HepG2 (cell line): ENCODE measurements around the gene PRSS21. TPM values are rescaled to one million over a fixed set of nuclear protein-coding genes. Genes with fewer than 3 reads are reported as not detected.

Source experiments
- ATAC-seq: fragments of 200-7000 bp; cut with Tn5 transposase; 3 replicates; pipeline ENCODE4 v1.9.1; 2020; ENCODE audit warnings: mild to moderate bottlenecking, moderate library complexity
- BruUV-seq: library from RNA; stranded (reverse); fragments of 400-500 nt; replicated peaks from 2 replicates; lab custom pipeline; 2021; lab: Mats Ljungman, UMichigan
- CTCF ChIA-PET: fragments of 300-600 bp; formaldehyde crosslinking; extraction: SDS; loops from one replicate; lab custom pipeline; 2021; ENCODE audit warnings: low total read pairs, inconsistent platforms, low intra/inter-chr PET ratio; lab: Yijun Ruan, JAX
- POLR2A ChIA-PET: fragments of 350-600 bp; sonication (Branson Sonifier 250); formaldehyde crosslinking; loops from one replicate; lab custom pipeline; 2020; ENCODE audit warnings: antibody characterized with exemption, inconsistent platforms; lab: Yijun Ruan, JAX
- DNase-seq: peaks from one replicate; pipeline ENCODE4 v3.0.0-alpha.2; 2015; ENCODE audit warnings: low spot score
- FAIRE-seq: peaks from 3 replicates; lab custom pipeline; 2011; peaks lifted over from hg19 to GRCh38; lab: Jason Lieb, UNC
- H2AFZ ChIP-seq: one replicate; pipeline ENCODE4 v1.6.1; 2011; ENCODE audit warnings: low read length, inconsistent platforms
- H3K27ac ChIP-seq: fragments of 300-600 bp; 3 replicates; pipeline ENCODE4 v1.8.0; 2011; ENCODE audit warnings: mixed run types, mild to moderate bottlenecking, mixed read lengths, low read length, inconsistent platforms; ENCODE audit not compliant: insufficient read depth; ENCODE audit errors: extremely low read length
- H3K27me3 ChIP-seq, 2 experiments: fragments of 200-600 bp in 1 of 2; 2 replicates in 1 of 2; 3 replicates in 1 of 2; pipeline versions ENCODE4 v1.6.0 to v1.8.0; 2011; ENCODE audit warnings: low read length in 2 of 2, mild to moderate bottlenecking in 2 of 2, moderate library complexity in 2 of 2, inconsistent platforms in 1 of 2; ENCODE audit not compliant: insufficient read depth in 2 of 2, control insufficient read depth in 1 of 2
- H3K36me3 ChIP-seq, 2 experiments: fragments of 200-600 bp in 1 of 2; replicated peaks in 1 of 2; 2 replicates in 1 of 2; 3 replicates in 1 of 2; pipeline versions ENCODE4 v1.5.1 to v1.8.0; 2011; ENCODE audit warnings: low read length in 2 of 2, inconsistent platforms in 1 of 2; ENCODE audit not compliant: insufficient read depth in 2 of 2, control insufficient read depth in 1 of 2
- H3K4me1 ChIP-seq: 2 replicates; pipeline ENCODE4 v1.5.1; 2012; ENCODE audit warnings: low read length, inconsistent platforms; ENCODE audit not compliant: insufficient read depth
- H3K4me2 ChIP-seq: 2 replicates; pipeline ENCODE4 v1.6.0; 2011; ENCODE audit warnings: low read depth, low read length, inconsistent platforms
- H3K4me3 ChIP-seq, 3 experiments: fragments of 200-600 bp in 1 of 3; sonication (generic), shearing (Covaris generic) in 1 of 3; replicated peaks in 1 of 3; 2 replicates each; pipeline ENCODE4 v1.5.1; 2011 to 2016; ENCODE audit warnings: low read length in 3 of 3, inconsistent platforms in 2 of 3, low read depth in 2 of 3, mild to moderate bottlenecking in 2 of 3, control low read depth in 1 of 3, mixed read lengths in 1 of 3; ENCODE audit not compliant: insufficient read depth in 1 of 3
- H3K79me2 ChIP-seq: one replicate; pipeline ENCODE4 v1.6.1; 2011; ENCODE audit warnings: low read length, inconsistent platforms; ENCODE audit not compliant: insufficient read depth
- H3K9ac ChIP-seq: 2 replicates; pipeline ENCODE4 v1.6.0; 2011; ENCODE audit warnings: mild to moderate bottlenecking, low read depth, low read length, inconsistent platforms; ENCODE audit not compliant: insufficient read depth
- H3K9me3 ChIP-seq: 2 replicates; pipeline ENCODE4 v1.5.1; 2012; ENCODE audit warnings: mild to moderate bottlenecking, low read length
- H4K20me1 ChIP-seq: 2 replicates; pipeline ENCODE4 v1.6.0; 2011; ENCODE audit warnings: inconsistent platforms, mild to moderate bottlenecking, low read length, moderate library complexity; ENCODE audit not compliant: insufficient read depth
- BRCA1 ChIP-seq: sonication (generic); formaldehyde crosslinking; IDR thresholded peaks from 2 replicates; pipeline ENCODE4 v1.4.0; 2020; ENCODE audit warnings: missing genetic modification reagents
- EZH2 ChIP-seq: conservative IDR thresholded peaks from 2 replicates; pipeline ENCODE4 v1.6.1; 2012; ENCODE audit warnings: mild to moderate bottlenecking, low read depth, low read length, moderate library complexity
- FOXA3 ChIP-seq: IDR thresholded peaks from 2 replicates; pipeline ENCODE4 v1.6.1; 2016; ENCODE audit warnings: missing genetic modification reagents, missing compliant biosample characterization
- GPN1 ChIP-seq: sonication (generic); formaldehyde crosslinking; IDR thresholded peaks from 2 replicates; pipeline ENCODE4 v1.5.1; 2020; ENCODE audit warnings: missing genetic modification reagents, borderline replicate concordance
- KLF16 ChIP-seq, 2 experiments: sonication (generic) in 1 of 2; formaldehyde crosslinking in 1 of 2; IDR thresholded peaks; 2 replicates each; pipeline versions ENCODE4 v1.6.1 to v1.8.0; 2016 to 2023; ENCODE audit warnings: missing genetic modification reagents in 2 of 2, missing compliant biosample characterization in 1 of 2
- MED1 ChIP-seq: sonication (generic); formaldehyde crosslinking; IDR thresholded peaks from 2 replicates; pipeline ENCODE4 v1.4.0; 2020; ENCODE audit warnings: missing genetic modification reagents
- NRL ChIP-seq: sonication (generic); formaldehyde crosslinking; IDR thresholded peaks from 2 replicates; pipeline ENCODE4 v1.5.0; 2020; ENCODE audit warnings: missing genetic modification reagents, mild to moderate bottlenecking, moderate library complexity, borderline replicate concordance
- SRY ChIP-seq: sonication (generic); formaldehyde crosslinking; IDR thresholded peaks from 2 replicates; pipeline ENCODE4 v1.8.0; 2022; ENCODE audit warnings: mild to moderate bottlenecking, missing genetic modification reagents
- U2AF1 ChIP-seq: fragments of 200-400 bp; formaldehyde crosslinking; optimal IDR thresholded peaks from 2 replicates; pipeline ENCODE3; 2017; ENCODE audit warnings: mild to moderate bottlenecking, low read depth, low read length
- ZNF34 ChIP-seq: sonication (generic); formaldehyde crosslinking; IDR thresholded peaks from 2 replicates; pipeline ENCODE4 v1.4.0; 2020; ENCODE audit warnings: mild to moderate bottlenecking, missing genetic modification reagents, borderline replicate concordance
- ZNF446 ChIP-seq: sonication (generic); formaldehyde crosslinking; IDR thresholded peaks from 2 replicates; pipeline ENCODE4 v1.5.0; 2020; ENCODE audit warnings: mild to moderate bottlenecking, missing genetic modification reagents
- ZNF576 ChIP-seq: sonication (generic); formaldehyde crosslinking; IDR thresholded peaks from 2 replicates; pipeline ENCODE4 v1.4.0; 2020; ENCODE audit warnings: mild to moderate bottlenecking, missing genetic modification reagents
- WGBS: methylation state at CpG from one replicate; pipeline ENCODE4 v1.1.6; 2017; ENCODE audit warnings: low lambda C conversion rate; 5-methylcytosine and 5-hydroxymethylcytosine counted together
- in situ Hi-C: cut with HindIII; loops from 2 replicates; pipeline ENCODE4 v1.10.0; 2017; ENCODE audit warnings: low pct_unique_long_range_greater_than_20kb; ENCODE audit not compliant: extremely low pct_ligation_motif_present
- intact Hi-C: fragments of 100-400 bp; cut with micrococcal nuclease; formaldehyde crosslinking; loops from one replicate; pipeline ENCODE4 v1.10.0; 2022; ENCODE audit not compliant: unreplicated experiment
- polyA plus RNA-seq, 8 experiments: library from polyadenylated mRNA; depleted of rRNA in 3 of 8; stranded (reverse) in 7 of 8; unstranded in 1 of 8; fragments of >200 nt; fragmentation: Illumina TruSeq in 4 of 8; extraction: Trizol in 4 of 8; gene quantifications; 2 replicates each; pipeline versions ENCODE4 v1.2.1 to v1.2.3, GENCODE V29; 2011 to 2016; ENCODE audit warnings: low read depth in 4 of 8, missing spikeins in 1 of 8, mixed read lengths in 1 of 8; ENCODE audit not compliant: insufficient read depth in 1 of 8
- total RNA-seq, 5 experiments: library from RNA; depleted of rRNA; stranded (reverse); fragments of >200 nt; fragmentation: Illumina TruSeq; extraction: Trizol; gene quantifications; 2 replicates each; pipeline ENCODE4 v1.2.3, GENCODE V29; 2016; ENCODE audit warnings: low read depth in 1 of 5
- TF ChIP-seq, protein P1 (sequence below): sonication (generic); formaldehyde crosslinking; IDR thresholded peaks from 2 replicates; pipeline ENCODE4 v1.9.0; 2021; ENCODE audit warnings: missing genetic modification reagents, mild to moderate bottlenecking, borderline replicate concordance
- TF ChIP-seq, protein P2 (sequence below): sonication (generic); formaldehyde crosslinking; IDR thresholded peaks from 2 replicates; pipeline ENCODE4 v1.4.0; 2020; ENCODE audit warnings: missing genetic modification reagents, borderline replicate concordance

PRSS21 gene
- total and polyA plus RNA-seq, 2 of the 13 experiments (the other 11 are each of a cell fraction or from before 2014, with no cell fraction given) = not detected

GRCh38 chr16:2787961-2788360 lies 29.1 kb upstream of the PRSS21 start:
- Histone ChIP-seq H3K9me3 (no peaks in the 10 kb centered on the region), H3K36me3 (no peaks in the 10 kb centered on the region), H3K79me2 (no peaks in the 10 kb centered on the region), H3K4me1 (peaks cover 18% of the 10 kb centered on the region), H3K4me2 (no peak overlapping the region), H3K27ac (no peak overlapping the region), H3K9ac (no peak overlapping the region), H4K20me1 (no peaks in the 10 kb centered on the region), H3K4me3 (no peak overlapping the region), H3K27me3 (peaks cover 9 to 67% of the 10 kb centered on the region in 2 experiments; a peak in 4 of 5 replicates), H2AFZ (no peak overlapping the region)
- WGBS = 28% methylated on average over 4 of the region's 7 CpGs
- in situ Hi-C loops (loop anchor here (5.0 kb wide), 1 partner anchor 39 kb away; no protein-coding TSS in a partner anchor), intact Hi-C loops (no loop called here)
- FAIRE-seq = no peak
- no TSS peak for BruUV-seq
- no peak for ATAC-seq
- no peak for DNase-seq
- POLR2A ChIA-PET = interaction anchor here (1.2 kb wide), 1 partner anchor 11 kb away, joined by 3 read pairs; the partner anchor contains the start of gene ELOB
- CTCF ChIA-PET = no interaction called here
- TF ChIP-seq, protein P1, sequence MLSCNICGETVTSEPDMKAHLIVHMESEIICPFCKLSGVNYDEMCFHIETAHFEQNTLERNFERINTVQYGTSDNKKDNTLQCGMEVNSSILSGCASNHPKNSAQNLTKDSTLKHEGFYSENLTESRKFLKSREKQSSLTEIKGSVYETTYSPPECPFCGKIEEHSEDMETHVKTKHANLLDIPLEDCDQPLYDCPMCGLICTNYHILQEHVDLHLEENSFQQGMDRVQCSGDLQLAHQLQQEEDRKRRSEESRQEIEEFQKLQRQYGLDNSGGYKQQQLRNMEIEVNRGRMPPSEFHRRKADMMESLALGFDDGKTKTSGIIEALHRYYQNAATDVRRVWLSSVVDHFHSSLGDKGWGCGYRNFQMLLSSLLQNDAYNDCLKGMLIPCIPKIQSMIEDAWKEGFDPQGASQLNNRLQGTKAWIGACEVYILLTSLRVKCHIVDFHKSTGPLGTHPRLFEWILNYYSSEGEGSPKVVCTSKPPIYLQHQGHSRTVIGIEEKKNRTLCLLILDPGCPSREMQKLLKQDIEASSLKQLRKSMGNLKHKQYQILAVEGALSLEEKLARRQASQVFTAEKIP (CRISPR knock-in tag) = no peak
- TF ChIP-seq MED1 (no peak), ZNF576 (no peak), SRY (no peak), KLF16 (CRISPR knock-in tag; IDR thresholded peaks at IDR 0.05) (no peak), ZNF34 (CRISPR knock-in tag) (no peak), U2AF1 (no peak), GPN1 (CRISPR knock-in tag) (no peak), FOXA3 (CRISPR knock-in tag) (no peak), ZNF446 (CRISPR knock-in tag) (no peak), EZH2 (no peak), NRL (no peak), BRCA1 (CRISPR knock-in tag) (no peak)
- TF ChIP-seq, protein P2, sequence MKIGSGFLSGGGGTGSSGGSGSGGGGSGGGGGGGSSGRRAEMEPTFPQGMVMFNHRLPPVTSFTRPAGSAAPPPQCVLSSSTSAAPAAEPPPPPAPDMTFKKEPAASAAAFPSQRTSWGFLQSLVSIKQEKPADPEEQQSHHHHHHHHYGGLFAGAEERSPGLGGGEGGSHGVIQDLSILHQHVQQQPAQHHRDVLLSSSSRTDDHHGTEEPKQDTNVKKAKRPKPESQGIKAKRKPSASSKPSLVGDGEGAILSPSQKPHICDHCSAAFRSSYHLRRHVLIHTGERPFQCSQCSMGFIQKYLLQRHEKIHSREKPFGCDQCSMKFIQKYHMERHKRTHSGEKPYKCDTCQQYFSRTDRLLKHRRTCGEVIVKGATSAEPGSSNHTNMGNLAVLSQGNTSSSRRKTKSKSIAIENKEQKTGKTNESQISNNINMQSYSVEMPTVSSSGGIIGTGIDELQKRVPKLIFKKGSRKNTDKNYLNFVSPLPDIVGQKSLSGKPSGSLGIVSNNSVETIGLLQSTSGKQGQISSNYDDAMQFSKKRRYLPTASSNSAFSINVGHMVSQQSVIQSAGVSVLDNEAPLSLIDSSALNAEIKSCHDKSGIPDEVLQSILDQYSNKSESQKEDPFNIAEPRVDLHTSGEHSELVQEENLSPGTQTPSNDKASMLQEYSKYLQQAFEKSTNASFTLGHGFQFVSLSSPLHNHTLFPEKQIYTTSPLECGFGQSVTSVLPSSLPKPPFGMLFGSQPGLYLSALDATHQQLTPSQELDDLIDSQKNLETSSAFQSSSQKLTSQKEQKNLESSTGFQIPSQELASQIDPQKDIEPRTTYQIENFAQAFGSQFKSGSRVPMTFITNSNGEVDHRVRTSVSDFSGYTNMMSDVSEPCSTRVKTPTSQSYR = no peak
